Panc1 (cell line): ENCODE data around the gene CGN. TPM values are rescaled to one million over a fixed set of nuclear protein-coding genes. Genes with fewer than 3 reads are reported as not detected.

Experiments used
- ATAC-seq: fragments of 200-7000 bp; cut with Tn5 transposase; 2 replicates; pipeline ENCODE4 v1.9.1; 2020; ENCODE audit warnings: mild to moderate bottlenecking, moderate library complexity
- BruUV-seq: library from RNA; stranded (reverse); fragments of 400-500 nt; replicated peaks from 2 replicates; lab custom pipeline; 2021; lab: Mats Ljungman, UMichigan
- CTCF ChIA-PET: fragments of 300-600 bp; sonication (Branson Sonifier 250); formaldehyde crosslinking; loops from one replicate; lab custom pipeline; 2022; ENCODE audit warnings: antibody characterized with exemption; lab: Charles Lee
- POLR2A ChIA-PET: fragments of 300-600 bp; sonication (Branson Sonifier 250); formaldehyde crosslinking; loops from one replicate; lab custom pipeline; 2022; ENCODE audit warnings: antibody characterized with exemption; lab: Charles Lee
- DNase-seq: peaks from one replicate; pipeline ENCODE4 v3.0.0-alpha.2; 2010; ENCODE audit warnings: low read depth, low spot score
- H3K27ac ChIP-seq: 2 replicates; pipeline ENCODE4 v1.5.1; 2011; ENCODE audit warnings: mild to moderate bottlenecking, low read length, inconsistent platforms
- H3K27me3 ChIP-seq: fragments of 200-500 bp; sonication (Bioruptor generic); 2 replicates; pipeline ENCODE4 v1.6.0; 2014; ENCODE audit warnings: low read length, inconsistent platforms; ENCODE audit not compliant: control insufficient read depth, insufficient read depth
- H3K36me3 ChIP-seq: fragments of 200-500 bp; sonication (Bioruptor generic); 2 replicates; pipeline ENCODE4 v1.5.1; 2014; ENCODE audit warnings: inconsistent platforms, mild to moderate bottlenecking, low read length, moderate library complexity; ENCODE audit not compliant: control insufficient read depth, insufficient read depth
- H3K4me1 ChIP-seq: 2 replicates; pipeline ENCODE4 v1.5.1; 2011; ENCODE audit warnings: inconsistent platforms, mild to moderate bottlenecking, low read length, moderate library complexity; ENCODE audit not compliant: control insufficient read depth, insufficient read depth
- H3K4me3 ChIP-seq, 2 experiments: 2 replicates each; pipeline ENCODE4 v1.5.1; 2011 to 2012; ENCODE audit warnings: low read depth in 2 of 2, low read length in 2 of 2, mild to moderate bottlenecking in 2 of 2, inconsistent platforms in 1 of 2, moderate library complexity in 1 of 2
- H3K9me3 ChIP-seq: fragments of 200-500 bp; sonication (Bioruptor generic); 2 replicates; pipeline ENCODE4 v1.5.1; 2014; ENCODE audit warnings: low read depth, mild to moderate bottlenecking, inconsistent platforms, low read length, moderate library complexity; ENCODE audit not compliant: control insufficient read depth, insufficient read depth
- CTCF ChIP-seq: fragments of 450-650 bp; IDR thresholded peaks from 2 replicates; pipeline ENCODE4 v1.5.1; 2017; ENCODE audit warnings: mild to moderate bottlenecking
- POLR2AphosphoS5 ChIP-seq: IDR thresholded peaks from 2 replicates; pipeline ENCODE4 v1.6.1; 2012; ENCODE audit warnings: mild to moderate bottlenecking, low read depth, low read length, moderate library complexity
- REST ChIP-seq, 2 experiments: IDR thresholded peaks; 2 replicates each; pipeline ENCODE4 v1.6.1; 2011 to 2012; ENCODE audit warnings: low read depth in 2 of 2, control low read depth in 1 of 2, low read length in 1 of 2, mild to moderate bottlenecking in 1 of 2, moderate library complexity in 1 of 2; ENCODE audit not compliant: insufficient read depth in 1 of 2
- SIN3A ChIP-seq: IDR thresholded peaks from 2 replicates; pipeline ENCODE4 v1.6.1; 2012; ENCODE audit warnings: low read depth, mild to moderate bottlenecking, low read length, moderate library complexity, borderline replicate concordance; ENCODE audit not compliant: insufficient read depth
- TCF7L2 ChIP-seq: IDR thresholded peaks from 2 replicates; pipeline ENCODE4 v1.6.1; 2011; ENCODE audit warnings: mild to moderate bottlenecking, low read depth, low read length, inconsistent platforms
- in situ Hi-C: cut with HindIII; loops from 2 replicates; pipeline ENCODE4 v1.10.0; 2016; ENCODE audit warnings: low sequenced_read_pairs, low pct_unique_long_range_greater_than_20kb
- intact Hi-C: fragments of 100-400 bp; cut with micrococcal nuclease; formaldehyde crosslinking; loops from one replicate; pipeline ENCODE4 v1.10.0; 2022; ENCODE audit not compliant: unreplicated experiment
- total RNA-seq: library from RNA; stranded (reverse); gene quantifications from one replicate; pipeline ENCODE4 v1.2.1, GENCODE V29; 2021; ENCODE audit not compliant: unreplicated experiment

Gene CGN
- total RNA-seq, 1 experiment from 2014 or later: 10.2 TPM

DNA sequence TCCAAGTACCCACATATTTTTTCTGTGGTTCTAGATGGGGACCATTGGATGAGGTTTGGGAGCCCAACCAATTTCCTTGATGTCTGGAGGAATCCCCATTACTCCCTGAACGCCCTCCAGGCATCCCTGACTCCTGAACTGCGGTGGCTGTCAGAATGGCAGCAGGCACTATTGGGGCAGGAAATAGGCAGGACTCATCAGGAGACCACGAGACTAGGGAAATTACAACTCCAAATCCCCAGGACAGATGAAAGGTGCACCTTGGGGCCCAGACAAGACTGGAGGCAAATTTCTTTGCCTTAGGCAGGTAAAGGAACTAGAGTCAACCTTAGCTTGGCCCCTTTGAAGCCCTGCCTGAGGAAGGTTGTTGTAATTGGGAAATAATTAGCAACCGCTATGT lies 1.1 kb downstream of the CGN start:
- TF ChIP-seq POLR2AphosphoS5: no peak
- TF ChIP-seq TCF7L2: no peak
- no peak for TF ChIP-seq CTCF
- no peak for TF ChIP-seq REST (IDR thresholded peaks at IDR 0.05; ENCODE audit: insufficient read depth in 1 of 2, low read depth in 2 of 2, low read length in 1 of 2)
- no peak for TF ChIP-seq SIN3A
- H3K36me3 ChIP-seq: no peaks in the 10 kb centered on the region; the same call in 1 of the 2 replicates
- in situ Hi-C loops: no loop called here
- no peaks in the 10 kb centered on the region for H3K27me3 ChIP-seq
- no TSS peak for BruUV-seq
- H3K4me3 ChIP-seq: peak overlapping the region; percentile 50 to 80
- peaks cover 33% of the 10 kb centered on the region for H3K4me1 ChIP-seq
- DNase-seq: no peak
- intact Hi-C loops: loop anchor here (10.0 kb wide), 1 partner anchor 68 kb away; no protein-coding TSS in a partner anchor
- no peak for ATAC-seq
- H3K27ac ChIP-seq: no peak overlapping the region; the same call in 1 of the 2 replicates
- H3K9me3 ChIP-seq: no peaks in the 10 kb centered on the region
- ChIA-PET POLR2A (no interaction called here), CTCF (no interaction called here)

DNA sequence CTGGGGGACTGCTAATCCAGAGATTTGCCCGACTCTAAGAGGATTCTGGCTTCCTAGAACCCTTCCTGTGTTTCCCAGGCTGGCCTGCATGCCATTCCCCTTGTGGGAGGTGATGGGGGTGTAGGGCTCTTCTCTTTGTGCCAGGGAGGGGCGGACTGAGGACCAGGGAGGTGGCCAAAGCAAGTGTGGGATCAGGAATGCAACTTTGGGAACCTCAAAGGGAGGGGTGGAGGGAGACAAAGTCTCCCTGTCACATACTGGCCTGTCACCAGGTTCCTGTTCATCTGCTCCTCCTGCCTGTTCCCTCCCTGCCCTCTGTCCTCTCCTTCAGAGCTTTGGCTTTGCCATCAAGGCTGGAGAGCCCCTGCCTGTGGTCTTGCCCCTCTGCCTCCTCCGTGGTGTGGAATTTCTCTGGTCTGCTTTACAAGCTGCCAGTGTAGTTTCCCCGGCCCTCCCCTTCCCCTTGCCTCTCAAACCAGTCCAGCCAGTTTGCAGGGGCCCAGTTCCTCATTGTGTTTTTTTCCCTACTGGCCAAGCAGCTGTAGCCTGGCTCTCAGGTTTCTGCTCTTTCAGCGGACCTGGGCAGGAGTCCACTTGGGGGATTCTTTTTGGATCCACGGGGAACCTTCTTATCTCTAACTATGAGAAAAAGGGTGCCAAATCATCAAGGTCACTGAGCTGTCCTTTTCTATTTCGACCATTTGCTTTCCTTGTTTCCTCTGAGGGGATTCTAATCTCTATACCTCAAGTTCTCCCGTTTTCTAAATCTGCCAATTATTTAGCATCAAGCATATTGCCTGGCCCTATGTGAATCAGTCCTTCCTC lies 1.8 kb downstream of the CGN start:
- POLR2A ChIA-PET: no interaction called here
- ATAC-seq: no peak

More for the DNA sequence above, 1.8 kb downstream of the CGN start:
- in situ Hi-C loops (no loop called here), intact Hi-C loops (loop anchor here (10.0 kb wide), 1 partner anchor 68 kb away; no protein-coding TSS in a partner anchor)
- H3K36me3 ChIP-seq: no peaks in the 10 kb centered on the region; the same call in 1 of the 2 replicates
- DNase-seq: no peak
- TF ChIP-seq TCF7L2: no peak
- no peak for TF ChIP-seq CTCF
- TF ChIP-seq REST (IDR thresholded peaks at IDR 0.05; ENCODE audit: insufficient read depth in 1 of 2, low read depth in 2 of 2, low read length in 1 of 2): no peak
- no peak overlapping the region for H3K4me3 ChIP-seq
- H3K27ac ChIP-seq: peak overlapping the region; percentile 31; the same call in 1 of the 2 replicates
- BruUV-seq: no TSS peak
- H3K27me3 ChIP-seq: no peaks in the 10 kb centered on the region
- peaks cover 33% of the 10 kb centered on the region for H3K4me1 ChIP-seq
- CTCF ChIA-PET: no interaction called here
- H3K9me3 ChIP-seq: no peaks in the 10 kb centered on the region
